ENCODE measurements around the gene KHDC4. TPM values are rescaled to one million over a fixed set of nuclear protein-coding genes. Genes with fewer than 3 reads are reported as not detected.
A peak's percentile ranks its signal among the peaks of the same experiment; 100 is the strongest.

KHDC4 gene
- total and polyA plus RNA-seq, 2 experiments from 2014 or later: 15.7 to 40.3 TPM

DNA sequence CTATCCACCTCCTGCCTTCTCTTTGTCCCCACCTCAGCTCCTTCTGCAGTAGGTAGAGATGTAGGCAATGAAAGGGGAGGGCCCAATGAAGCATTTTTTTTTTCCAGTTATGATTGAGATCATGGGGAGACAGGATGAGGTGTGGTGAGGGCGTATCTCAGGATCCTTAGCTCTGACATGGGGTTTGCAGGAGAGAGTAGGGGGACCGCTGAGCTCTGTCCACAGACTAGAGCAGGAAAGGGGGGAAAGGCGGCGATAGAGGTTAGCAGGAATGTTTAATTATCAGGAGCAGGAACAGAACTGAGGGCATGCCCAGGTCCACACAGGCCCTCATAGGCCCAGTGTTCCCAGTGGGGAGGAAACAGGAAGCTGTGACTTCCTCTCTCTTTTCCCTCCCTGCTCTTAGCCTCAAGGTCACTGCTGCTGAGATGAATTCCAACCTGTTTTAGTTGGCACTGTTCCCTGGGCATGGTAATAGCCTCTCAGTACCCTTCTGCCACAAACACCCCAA lies 6.3 kb upstream of the KHDC4 start:
- peaks cover 24% of the 10 kb centered on the region for H3K4me1 ChIP-seq (ENCODE audit: insufficient read depth)

DNA sequence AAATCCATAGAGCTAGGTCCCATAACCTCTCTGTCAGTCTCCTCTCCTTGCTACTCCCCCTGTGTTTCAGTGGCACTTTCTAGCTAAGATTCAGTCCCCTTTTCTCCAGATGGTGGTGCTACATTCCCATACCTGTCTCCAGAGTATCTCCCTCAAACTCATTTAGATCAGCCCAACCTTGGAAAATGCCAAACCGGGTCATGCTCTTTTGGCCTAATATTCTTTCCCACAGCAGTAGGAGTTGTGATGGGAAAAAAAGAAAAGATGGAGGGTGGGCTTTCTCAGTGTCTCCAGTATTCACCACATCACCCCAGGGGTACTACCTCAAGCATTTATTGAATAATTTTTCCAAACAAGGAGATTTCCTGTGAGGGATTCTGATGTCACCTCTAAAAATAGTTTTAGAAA lies 4.0 kb upstream of the KHDC4 start:
- Histone ChIP-seq H3K4me2 (no peak overlapping the region), H4K20me1 (ENCODE audit: insufficient read depth, poor library complexity, severe bottlenecking) (no peaks in the 10 kb centered on the region), H3K79me2 (peaks cover 8% of the 10 kb centered on the region), H3K36me3 (replicated peaks; ENCODE audit: insufficient read depth, low read depth) (no peaks in the 10 kb centered on the region), H3K9me2 (replicated peaks; ENCODE audit: insufficient read depth) (no peaks in the 10 kb centered on the region), H3K27ac (no peak overlapping the region), H3K27me3 (no peaks in the 10 kb centered on the region), H3K4me3 (no peak overlapping the region), H3K9me3 (ENCODE audit: low read depth) (no peaks in the 10 kb centered on the region), H2AFZ (no peak overlapping the region), H3K4me1 (ENCODE audit: insufficient read depth) (peaks cover 15% of the 10 kb centered on the region)
- DNase-seq (ENCODE audit: low spot score): peak; percentile 67
- 0% methylated on average over 1 of the region's 1 CpG for WGBS (ENCODE audit: low lambda C conversion rate, missing lambda C conversion rate)
- no peak for TF ChIP-seq EZH2 (IDR thresholded peaks at IDR 0.05; ENCODE audit: borderline replicate concordance)
- TF ChIP-seq, protein P1, sequence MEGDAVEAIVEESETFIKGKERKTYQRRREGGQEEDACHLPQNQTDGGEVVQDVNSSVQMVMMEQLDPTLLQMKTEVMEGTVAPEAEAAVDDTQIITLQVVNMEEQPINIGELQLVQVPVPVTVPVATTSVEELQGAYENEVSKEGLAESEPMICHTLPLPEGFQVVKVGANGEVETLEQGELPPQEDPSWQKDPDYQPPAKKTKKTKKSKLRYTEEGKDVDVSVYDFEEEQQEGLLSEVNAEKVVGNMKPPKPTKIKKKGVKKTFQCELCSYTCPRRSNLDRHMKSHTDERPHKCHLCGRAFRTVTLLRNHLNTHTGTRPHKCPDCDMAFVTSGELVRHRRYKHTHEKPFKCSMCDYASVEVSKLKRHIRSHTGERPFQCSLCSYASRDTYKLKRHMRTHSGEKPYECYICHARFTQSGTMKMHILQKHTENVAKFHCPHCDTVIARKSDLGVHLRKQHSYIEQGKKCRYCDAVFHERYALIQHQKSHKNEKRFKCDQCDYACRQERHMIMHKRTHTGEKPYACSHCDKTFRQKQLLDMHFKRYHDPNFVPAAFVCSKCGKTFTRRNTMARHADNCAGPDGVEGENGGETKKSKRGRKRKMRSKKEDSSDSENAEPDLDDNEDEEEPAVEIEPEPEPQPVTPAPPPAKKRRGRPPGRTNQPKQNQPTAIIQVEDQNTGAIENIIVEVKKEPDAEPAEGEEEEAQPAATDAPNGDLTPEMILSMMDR (IDR thresholded peaks at IDR 0.05; ENCODE audit: poor library complexity): peak; percentile 75

More for the DNA sequence above, 6.3 kb upstream of the KHDC4 start:
- DNase-seq (ENCODE audit: low spot score): no peak
- 86% methylated on average over 4 of the region's 4 CpGs for WGBS (ENCODE audit: low lambda C conversion rate, missing lambda C conversion rate)
- Histone ChIP-seq H3K4me2 (no peak overlapping the region), H3K4me3 (no peak overlapping the region), H3K79me2 (no peaks in the 10 kb centered on the region), H3K36me3 (replicated peaks; ENCODE audit: insufficient read depth, low read depth) (no peaks in the 10 kb centered on the region), H4K20me1 (ENCODE audit: insufficient read depth, poor library complexity, severe bottlenecking) (no peaks in the 10 kb centered on the region), H3K9me3 (ENCODE audit: low read depth) (no peaks in the 10 kb centered on the region), H3K27ac (peak overlapping the region; percentile 28), H3K9me2 (replicated peaks; ENCODE audit: insufficient read depth) (no peaks in the 10 kb centered on the region), H3K27me3 (no peaks in the 10 kb centered on the region), H2AFZ (no peak overlapping the region)
- TF ChIP-seq EZH2phosphoT487 (IDR thresholded peaks at IDR 0.05; ENCODE audit: low read depth, severe bottlenecking, unreplicated experiment) (no peak), EZH2 (IDR thresholded peaks at IDR 0.05; ENCODE audit: borderline replicate concordance) (no peak)
- TF ChIP-seq, protein P1 (IDR thresholded peaks at IDR 0.05; ENCODE audit: poor library complexity): no peak

DNA sequence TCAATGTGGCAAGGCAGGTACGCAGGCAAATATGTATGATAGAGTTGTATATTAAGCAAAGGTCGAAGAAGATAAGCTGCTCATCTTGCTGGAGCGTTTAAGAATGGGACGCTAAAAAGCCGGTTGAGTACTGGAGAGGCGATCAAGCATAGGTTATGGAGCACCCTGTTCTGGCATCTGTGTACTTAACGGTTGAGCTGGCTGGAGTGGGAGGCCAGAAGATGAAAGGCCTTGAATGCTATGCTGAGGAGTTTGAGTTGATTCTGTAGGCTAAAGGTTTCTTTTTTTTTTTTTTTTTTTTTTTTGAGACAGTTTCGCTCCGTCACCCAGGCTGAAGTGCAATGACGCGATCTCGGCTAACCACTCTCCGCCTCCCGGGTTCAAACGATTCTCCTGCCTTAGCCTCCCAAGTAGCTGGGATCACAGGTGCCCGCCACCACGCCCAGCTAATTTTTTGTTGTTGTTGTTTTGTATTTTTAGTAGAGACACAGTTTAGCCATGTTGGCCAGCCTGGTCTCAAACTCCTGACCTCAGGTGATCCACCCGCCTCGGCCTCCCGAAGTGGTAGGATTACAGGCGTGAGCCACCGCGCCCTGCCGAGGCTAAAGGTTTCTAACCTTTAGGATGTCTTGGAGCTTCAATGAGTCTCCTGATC lies 850 bp upstream of the KHDC4 start:
- Histone ChIP-seq H3K4me1 (ENCODE audit: insufficient read depth) (peaks cover 26% of the 10 kb centered on the region), H3K4me2 (peak overlapping the region; percentile 76), H3K27ac (peak overlapping the region; percentile 90), H3K9me3 (ENCODE audit: low read depth) (no peaks in the 10 kb centered on the region), H3K9me2 (replicated peaks; ENCODE audit: insufficient read depth) (no peaks in the 10 kb centered on the region), H2AFZ (peak overlapping the region; percentile 57), H3K36me3 (replicated peaks; ENCODE audit: insufficient read depth, low read depth) (peaks cover 4% of the 10 kb centered on the region), H3K79me2 (peaks cover 40% of the 10 kb centered on the region), H4K20me1 (ENCODE audit: insufficient read depth, poor library complexity, severe bottlenecking) (peaks cover 28% of the 10 kb centered on the region), H3K4me3 (peak overlapping the region; percentile 25), H3K27me3 (no peaks in the 10 kb centered on the region)
- 87% methylated on average over 24 of the region's 24 CpGs for WGBS (ENCODE audit: low lambda C conversion rate, missing lambda C conversion rate)
- TF ChIP-seq EZH2 (IDR thresholded peaks at IDR 0.05; ENCODE audit: borderline replicate concordance): no peak
- no peak for TF ChIP-seq EZH2phosphoT487 (IDR thresholded peaks at IDR 0.05; ENCODE audit: low read depth, severe bottlenecking, unreplicated experiment)
- TF ChIP-seq, protein P1 (IDR thresholded peaks at IDR 0.05; ENCODE audit: poor library complexity): no peak
- no peak for DNase-seq (ENCODE audit: low spot score)

All from hepatocyte (in vitro differentiated cells).